Effector memory CD8-positive, alpha-beta T cell (primary cell): ENCODE data around the gene HELLS.
"Not testable (repeated sequence)": the region's sequence is repeated elsewhere in the genome, so short reads cannot be mapped to it uniquely, and the experiment has no call there.

ENCODE experiments used
- ATAC-seq: fragments of 150-1000 bp; cut with Tn5 transposase; replicated peaks from 2 replicates; pipeline ENCODE4 v1.10.0; 2021; ENCODE audit warnings: mild to moderate bottlenecking, moderate library complexity
- DNase-seq, 3 experiments: peaks; one replicate each; pipeline ENCODE4 v3.0.0; 2021
- H3K27ac Mint-ChIP-seq, 2 donors: one replicate each; pipeline ENCODE4 v1.8.0; 2022; ENCODE audit warnings: mild to moderate bottlenecking in 2 of 2, mixed read lengths in 2 of 2, moderate library complexity in 2 of 2
- H3K27me3 Mint-ChIP-seq, 2 donors: one replicate each; pipeline ENCODE4 v1.8.0; 2022; ENCODE audit warnings: mixed read lengths in 2 of 2
- H3K36me3 Mint-ChIP-seq: one replicate; pipeline ENCODE4 v1.8.0; 2022; ENCODE audit warnings: mild to moderate bottlenecking, moderate library complexity, mixed read lengths; ENCODE audit not compliant: insufficient read depth
- H3K4me1 Mint-ChIP-seq, 2 donors: one replicate each; pipeline ENCODE4 v1.8.0; 2022; ENCODE audit warnings: low read depth in 2 of 2, mixed read lengths in 2 of 2
- H3K4me3 Mint-ChIP-seq, 2 donors: one replicate each; pipeline ENCODE4 v1.8.0; 2022; ENCODE audit warnings: mild to moderate bottlenecking in 2 of 2, mixed read lengths in 2 of 2, moderate library complexity in 2 of 2
- H3K9me3 Mint-ChIP-seq, 2 donors: one replicate each; pipeline ENCODE4 v1.8.0; 2022; ENCODE audit warnings: mixed read lengths in 2 of 2

Gene HELLS

GRCh38 chr10:94626476-94626875, 80.9 kb downstream of the HELLS start:
- Mint-ChIP-seq H3K9me3 (no peaks in the 10 kb centered on the region), H3K4me3 (no peak overlapping the region), H3K27ac (no peak overlapping the region), H3K4me1 (no peaks in the 10 kb centered on the region), H3K27me3 (peaks cover 0 to 8% of the 10 kb centered on the region in 2 donors), H3K36me3 (no peaks in the 10 kb centered on the region)
- ATAC-seq (no peak), DNase-seq (no peak)

- Mint-ChIP-seq H3K27me3 (peaks cover 0 to 8% of the 10 kb centered on the region in 2 donors), H3K4me1 (no peaks in the 10 kb centered on the region), H3K27ac (no peak overlapping the region), H3K4me3 (no peak overlapping the region), H3K36me3 (no peaks in the 10 kb centered on the region), H3K9me3 (peaks cover 0 to 2% of the 10 kb centered on the region in 2 donors)
- DNase-seq (no peak), ATAC-seq (no peak)
Observed at GRCh38 chr10:94627511-94627910, 81.9 kb downstream of the HELLS start.

GRCh38 chr10:94630017-94630688, 84.6 kb downstream of the HELLS start:
- no peak overlapping the region for H3K27ac Mint-ChIP-seq
- H3K27me3 Mint-ChIP-seq = peaks cover 0 to 8% of the 10 kb centered on the region in 2 donors
- ATAC-seq (no peak), DNase-seq (no peak)
- H3K4me3 Mint-ChIP-seq = no peak overlapping the region
- no peaks in the 10 kb centered on the region for H3K4me1 Mint-ChIP-seq
- H3K9me3 Mint-ChIP-seq = peaks cover 0 to 2% of the 10 kb centered on the region in 2 donors
- H3K36me3 Mint-ChIP-seq = no peaks in the 10 kb centered on the region

GRCh38 chr10:94631077-94631875, 85.7 kb downstream of the HELLS start:
- DNase-seq (no peak), ATAC-seq (no peak)
- H3K27me3 Mint-ChIP-seq = peaks cover 0 to 8% of the 10 kb centered on the region in 2 donors
- no peak overlapping the region for H3K4me3 Mint-ChIP-seq
- H3K9me3 Mint-ChIP-seq = peaks cover 0 to 2% of the 10 kb centered on the region in 2 donors
- no peaks in the 10 kb centered on the region for H3K36me3 Mint-ChIP-seq
- no peaks in the 10 kb centered on the region for H3K4me1 Mint-ChIP-seq
- no peak overlapping the region for H3K27ac Mint-ChIP-seq

DNA sequence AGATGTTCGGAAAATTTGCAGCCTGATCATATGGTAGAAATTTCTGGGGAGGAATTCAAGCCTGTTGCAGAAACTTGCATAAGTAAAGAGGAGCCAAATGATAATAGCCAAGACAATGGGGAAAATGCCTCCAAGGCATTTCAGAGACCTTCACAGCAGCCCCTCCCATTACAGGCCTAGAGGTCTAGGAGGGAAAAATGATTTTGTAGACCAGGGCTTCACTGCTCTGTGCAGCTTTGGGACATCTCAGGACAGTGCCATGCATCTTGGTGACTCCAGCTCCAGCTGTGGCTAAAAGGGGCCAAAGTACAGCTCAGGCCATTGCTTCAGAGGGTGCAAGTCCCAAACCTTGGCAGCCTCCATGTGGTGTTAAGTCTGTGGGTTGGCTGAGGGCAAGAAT, 87.4 kb downstream of the HELLS start:
- H3K4me3 Mint-ChIP-seq = no peak overlapping the region
- H3K4me1 Mint-ChIP-seq = no peaks in the 10 kb centered on the region
- H3K27ac Mint-ChIP-seq = no peak overlapping the region
- H3K9me3 Mint-ChIP-seq = peaks cover 0 to 3% of the 10 kb centered on the region in 2 donors
- H3K36me3 Mint-ChIP-seq = no peaks in the 10 kb centered on the region
- DNase-seq = no peak
- H3K27me3 Mint-ChIP-seq = peaks cover 8 to 9% of the 10 kb centered on the region in 2 donors
- no peak for ATAC-seq

DNA sequence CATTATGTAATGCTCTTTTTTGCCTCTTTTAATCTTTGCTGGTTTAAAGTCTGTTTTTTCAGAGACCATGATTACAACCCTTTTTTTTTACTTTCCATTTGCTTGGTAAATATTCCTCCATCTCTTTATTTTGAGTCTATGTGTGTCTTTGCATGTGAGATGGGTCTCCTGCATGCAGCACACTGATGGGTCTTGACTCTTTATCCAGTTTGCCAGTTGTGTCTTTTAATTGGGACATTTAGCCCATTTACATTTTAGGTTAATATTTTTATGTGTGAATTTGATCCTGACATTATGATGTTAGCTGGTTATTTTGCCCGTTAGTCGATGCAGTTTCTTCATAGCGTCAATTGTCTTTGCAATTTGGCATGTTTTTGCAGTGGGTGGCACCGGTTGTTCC, 92.5 kb downstream of the HELLS start:
- H3K9me3 Mint-ChIP-seq, H3K4me1 Mint-ChIP-seq, DNase-seq, H3K4me3 Mint-ChIP-seq, H3K36me3 Mint-ChIP-seq, ATAC-seq, H3K27ac Mint-ChIP-seq: not testable (repeated sequence)
- H3K27me3 Mint-ChIP-seq = peaks cover 3 to 20% of the 10 kb centered on the region in 2 donors

GRCh38 chr10:94639902-94640301, 94.3 kb downstream of the HELLS start:
- peaks cover 5 to 7% of the 10 kb centered on the region in 2 donors for H3K9me3 Mint-ChIP-seq
- peaks cover 6 to 20% of the 10 kb centered on the region in 2 donors for H3K27me3 Mint-ChIP-seq
- ATAC-seq (no peak), DNase-seq (no peak)
- H3K27ac Mint-ChIP-seq = no peak overlapping the region
- H3K4me1 Mint-ChIP-seq = no peaks in the 10 kb centered on the region
- H3K36me3 Mint-ChIP-seq = no peaks in the 10 kb centered on the region
- no peak overlapping the region for H3K4me3 Mint-ChIP-seq

DNA sequence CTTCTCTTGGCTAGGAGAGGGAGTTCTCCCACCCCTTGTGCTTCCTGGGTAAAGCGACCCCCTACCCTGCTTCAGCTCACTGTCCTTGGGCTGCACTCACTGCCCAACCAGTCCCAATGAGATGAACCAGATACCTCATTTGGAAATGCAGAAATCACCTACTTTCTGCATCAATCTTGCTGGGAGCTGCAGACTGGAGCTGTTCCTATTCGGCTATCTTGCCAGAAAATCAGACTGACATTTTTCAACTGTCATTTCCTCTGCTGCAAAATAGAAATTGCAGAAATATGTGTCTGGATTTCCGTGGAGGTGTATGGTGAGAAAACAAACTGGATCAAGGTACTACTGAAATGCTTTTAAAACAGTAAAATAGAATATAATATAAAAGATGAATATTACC, 95.0 kb downstream of the HELLS start:
- DNase-seq = no peak
- peaks cover 5 to 7% of the 10 kb centered on the region in 2 donors for H3K9me3 Mint-ChIP-seq
- H3K4me1 Mint-ChIP-seq = no peaks in the 10 kb centered on the region
- peaks cover 6 to 20% of the 10 kb centered on the region in 2 donors for H3K27me3 Mint-ChIP-seq
- no peak for ATAC-seq
- no peak overlapping the region for H3K4me3 Mint-ChIP-seq
- H3K36me3 Mint-ChIP-seq = no peaks in the 10 kb centered on the region
- no peak overlapping the region for H3K27ac Mint-ChIP-seq

DNA sequence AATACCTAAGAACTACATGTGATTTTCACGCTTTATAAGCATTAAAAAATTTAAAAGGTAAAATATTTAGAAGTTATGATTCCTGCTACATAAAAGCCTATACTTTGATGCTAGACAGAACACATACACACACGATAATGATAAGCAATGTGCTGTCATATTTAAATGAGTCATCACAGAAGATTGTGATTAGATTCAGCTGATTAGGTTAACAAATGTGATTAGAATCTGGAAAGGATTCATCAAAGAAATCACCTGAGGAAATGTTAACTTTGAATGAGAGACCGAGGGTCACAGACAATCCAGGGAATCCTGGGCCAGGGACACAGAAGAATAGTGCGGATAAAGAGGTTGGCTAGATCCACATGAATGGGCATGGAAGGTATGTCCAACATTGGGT, 95.9 kb downstream of the HELLS start:
- Mint-ChIP-seq H3K9me3 (peaks cover 5 to 7% of the 10 kb centered on the region in 2 donors), H3K27ac (no peak overlapping the region), H3K36me3 (no peaks in the 10 kb centered on the region), H3K4me3 (no peak overlapping the region), H3K27me3 (peaks cover 6 to 20% of the 10 kb centered on the region in 2 donors), H3K4me1 (no peaks in the 10 kb centered on the region)
- no peak for DNase-seq
- no peak for ATAC-seq

DNA sequence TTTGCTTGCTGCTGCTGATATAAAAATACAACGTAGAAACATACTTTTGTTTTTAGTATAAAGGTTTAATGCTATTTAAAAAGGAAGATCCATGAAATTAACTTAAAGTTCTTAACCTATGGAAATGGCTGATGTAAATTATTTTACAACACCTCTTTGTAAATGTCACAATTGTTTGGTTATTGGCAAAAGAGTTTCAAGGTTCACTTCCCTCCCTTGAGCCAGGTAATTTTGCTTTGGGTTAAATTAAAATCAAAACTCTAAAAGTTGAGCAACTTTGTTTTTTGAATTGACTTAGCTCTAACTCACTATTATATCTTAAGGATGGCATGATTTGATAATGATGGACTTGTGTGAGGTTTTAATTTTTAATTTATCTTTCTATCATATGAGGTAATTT, 98.8 kb downstream of the HELLS start:
- no peak overlapping the region for H3K4me3 Mint-ChIP-seq
- ATAC-seq = no peak
- no peak for DNase-seq
- no peaks in the 10 kb centered on the region for H3K9me3 Mint-ChIP-seq
- peaks cover 0 to 7% of the 10 kb centered on the region in 2 donors for H3K27me3 Mint-ChIP-seq
- no peaks in the 10 kb centered on the region for H3K4me1 Mint-ChIP-seq
- H3K27ac Mint-ChIP-seq = no peak overlapping the region
- peaks cover 2% of the 10 kb centered on the region for H3K36me3 Mint-ChIP-seq

DNA sequence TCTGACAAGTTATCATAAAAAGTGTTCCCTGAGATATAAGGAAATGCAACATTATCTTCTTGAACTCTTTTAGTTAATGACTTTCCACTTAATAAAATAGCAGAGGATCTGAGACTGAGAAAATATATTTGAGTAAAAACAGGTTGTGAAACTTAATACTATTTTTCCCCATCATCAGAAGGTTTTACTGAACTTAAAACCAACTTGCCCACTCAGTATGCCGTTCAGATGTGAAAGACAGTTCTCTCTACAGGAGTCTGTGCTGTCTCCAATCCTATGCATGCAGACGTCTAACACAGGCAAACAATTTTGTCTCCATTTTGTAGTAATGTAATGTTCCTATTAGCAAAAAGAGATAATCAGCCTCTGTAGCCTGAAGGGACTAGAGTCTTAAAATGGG, 99.7 kb downstream of the HELLS start:
- peaks cover 0 to 17% of the 10 kb centered on the region in 2 donors for H3K27me3 Mint-ChIP-seq
- no peak overlapping the region for H3K27ac Mint-ChIP-seq

More for the DNA sequence above, 99.7 kb downstream of the HELLS start:
- Mint-ChIP-seq H3K36me3 (peaks cover 2% of the 10 kb centered on the region), H3K4me3 (no peak overlapping the region), H3K9me3 (peaks cover 0 to 2% of the 10 kb centered on the region in 2 donors), H3K4me1 (no peaks in the 10 kb centered on the region)
- ATAC-seq (no peak), DNase-seq (no peak)
